Measurements from ENCODE around the gene CLDN6. TPM values are rescaled to one million over a fixed set of nuclear protein-coding genes. Genes with fewer than 3 reads are reported as not detected.

Gene CLDN6
- total RNA-seq, 1 donor = under 0.01 TPM

DNA sequence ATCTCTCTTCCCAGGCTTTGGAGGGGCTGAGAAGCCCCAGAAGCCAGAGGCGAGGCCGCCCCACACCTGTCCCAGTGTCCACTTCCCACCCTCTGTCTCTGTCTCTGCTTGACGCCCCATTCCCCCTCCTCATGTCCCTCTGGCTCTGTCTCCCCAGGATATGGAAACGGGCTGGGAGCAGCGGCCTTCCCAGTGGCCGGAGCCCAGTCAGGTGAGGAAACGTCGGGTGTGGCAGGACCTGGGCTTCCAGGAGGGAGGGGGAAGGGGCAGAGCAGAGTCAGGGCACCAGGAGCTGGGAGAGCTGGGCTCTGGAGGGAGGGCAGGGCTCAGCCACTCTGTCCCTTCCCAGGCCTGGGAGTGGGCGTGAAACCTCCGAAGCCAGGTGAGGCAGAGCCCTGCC is 27.1 kb downstream of the CLDN6 start:
- no peaks in the 10 kb centered on the region for H4K20me1 ChIP-seq (ENCODE audit: insufficient read depth, low read length)
- H3K4me2 ChIP-seq (ENCODE audit: insufficient read depth, low read length) = no peak overlapping the region
- no peaks in the 10 kb centered on the region for H3K36me3 ChIP-seq (ENCODE audit: insufficient read depth, low read length)
- no peak for DNase-seq (ENCODE audit: insufficient read length, low spot score, missing footprints)
- H3K27ac ChIP-seq (ENCODE audit: low read depth, low read length) = no peak overlapping the region
- no peaks in the 10 kb centered on the region for H3K79me2 ChIP-seq (ENCODE audit: insufficient read depth, low read length)
- H3K4me1 ChIP-seq (ENCODE audit: insufficient read depth, low read length) = no peaks in the 10 kb centered on the region
- H2AFZ ChIP-seq (ENCODE audit: low read length) = no peak overlapping the region
- TF ChIP-seq, protein P1, sequence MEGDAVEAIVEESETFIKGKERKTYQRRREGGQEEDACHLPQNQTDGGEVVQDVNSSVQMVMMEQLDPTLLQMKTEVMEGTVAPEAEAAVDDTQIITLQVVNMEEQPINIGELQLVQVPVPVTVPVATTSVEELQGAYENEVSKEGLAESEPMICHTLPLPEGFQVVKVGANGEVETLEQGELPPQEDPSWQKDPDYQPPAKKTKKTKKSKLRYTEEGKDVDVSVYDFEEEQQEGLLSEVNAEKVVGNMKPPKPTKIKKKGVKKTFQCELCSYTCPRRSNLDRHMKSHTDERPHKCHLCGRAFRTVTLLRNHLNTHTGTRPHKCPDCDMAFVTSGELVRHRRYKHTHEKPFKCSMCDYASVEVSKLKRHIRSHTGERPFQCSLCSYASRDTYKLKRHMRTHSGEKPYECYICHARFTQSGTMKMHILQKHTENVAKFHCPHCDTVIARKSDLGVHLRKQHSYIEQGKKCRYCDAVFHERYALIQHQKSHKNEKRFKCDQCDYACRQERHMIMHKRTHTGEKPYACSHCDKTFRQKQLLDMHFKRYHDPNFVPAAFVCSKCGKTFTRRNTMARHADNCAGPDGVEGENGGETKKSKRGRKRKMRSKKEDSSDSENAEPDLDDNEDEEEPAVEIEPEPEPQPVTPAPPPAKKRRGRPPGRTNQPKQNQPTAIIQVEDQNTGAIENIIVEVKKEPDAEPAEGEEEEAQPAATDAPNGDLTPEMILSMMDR (IDR thresholded peaks at IDR 0.05; ENCODE audit: extremely low read depth, low read depth, low read length) = no peak
- H3K27me3 ChIP-seq (ENCODE audit: insufficient read depth, low read length) = peaks cover 8% of the 10 kb centered on the region
- H3K9me3 ChIP-seq (ENCODE audit: low read depth, low read length) = no peaks in the 10 kb centered on the region
- H3K4me3 ChIP-seq (ENCODE audit: insufficient read depth, low read length) = no peak overlapping the region

GRCh38 chr16:2988590-2989099 is 29.3 kb downstream of the CLDN6 start:
- H3K4me3 ChIP-seq (ENCODE audit: insufficient read depth, low read length) = no peak overlapping the region

GRCh38 chr16:2987833-2988232 is 30.1 kb downstream of the CLDN6 start:
- no peak for DNase-seq (ENCODE audit: insufficient read length, low spot score, missing footprints)
- Histone ChIP-seq H3K36me3 (ENCODE audit: insufficient read depth, low read length) (no peaks in the 10 kb centered on the region), H3K9me3 (ENCODE audit: low read depth, low read length) (no peaks in the 10 kb centered on the region), H2AFZ (ENCODE audit: low read length) (no peak overlapping the region), H3K79me2 (ENCODE audit: insufficient read depth, low read length) (no peaks in the 10 kb centered on the region), H3K4me3 (ENCODE audit: insufficient read depth, low read length) (no peak overlapping the region), H3K4me1 (ENCODE audit: insufficient read depth, low read length) (no peaks in the 10 kb centered on the region), H4K20me1 (ENCODE audit: insufficient read depth, low read length) (no peaks in the 10 kb centered on the region), H3K27ac (ENCODE audit: low read depth, low read length) (no peak overlapping the region), H3K4me2 (ENCODE audit: insufficient read depth, low read length) (no peak overlapping the region), H3K27me3 (ENCODE audit: insufficient read depth, low read length) (peaks cover 8% of the 10 kb centered on the region)
- TF ChIP-seq, protein P1 (IDR thresholded peaks at IDR 0.05; ENCODE audit: extremely low read depth, low read depth, low read length) = no peak

More at GRCh38 chr16:2988590-2989099, 29.3 kb downstream of the CLDN6 start:
- DNase-seq (ENCODE audit: insufficient read length, low spot score, missing footprints) = no peak
- TF ChIP-seq, protein P1 (IDR thresholded peaks at IDR 0.05; ENCODE audit: extremely low read depth, low read depth, low read length) = no peak
- no peaks in the 10 kb centered on the region for H3K4me1 ChIP-seq (ENCODE audit: insufficient read depth, low read length)
- no peaks in the 10 kb centered on the region for H3K79me2 ChIP-seq (ENCODE audit: insufficient read depth, low read length)
- H2AFZ ChIP-seq (ENCODE audit: low read length) = no peak overlapping the region
- H3K4me2 ChIP-seq (ENCODE audit: insufficient read depth, low read length) = no peak overlapping the region
- no peaks in the 10 kb centered on the region for H4K20me1 ChIP-seq (ENCODE audit: insufficient read depth, low read length)
- H3K27ac ChIP-seq (ENCODE audit: low read depth, low read length) = no peak overlapping the region
- H3K9me3 ChIP-seq (ENCODE audit: low read depth, low read length) = no peaks in the 10 kb centered on the region
- peaks cover 8% of the 10 kb centered on the region for H3K27me3 ChIP-seq (ENCODE audit: insufficient read depth, low read length)
- H3K36me3 ChIP-seq (ENCODE audit: insufficient read depth, low read length) = no peaks in the 10 kb centered on the region

GRCh38 chr16:2987286-2987685 is 30.7 kb downstream of the CLDN6 start:
- no peak overlapping the region for H2AFZ ChIP-seq (ENCODE audit: low read length)

More at GRCh38 chr16:2987286-2987685, 30.7 kb downstream of the CLDN6 start:
- Histone ChIP-seq H3K9me3 (ENCODE audit: low read depth, low read length) (no peaks in the 10 kb centered on the region), H3K4me1 (ENCODE audit: insufficient read depth, low read length) (no peaks in the 10 kb centered on the region), H3K4me3 (ENCODE audit: insufficient read depth, low read length) (no peak overlapping the region), H3K27ac (ENCODE audit: low read depth, low read length) (no peak overlapping the region), H3K4me2 (ENCODE audit: insufficient read depth, low read length) (no peak overlapping the region), H3K36me3 (ENCODE audit: insufficient read depth, low read length) (no peaks in the 10 kb centered on the region), H4K20me1 (ENCODE audit: insufficient read depth, low read length) (no peaks in the 10 kb centered on the region), H3K27me3 (ENCODE audit: insufficient read depth, low read length) (peaks cover 8% of the 10 kb centered on the region), H3K79me2 (ENCODE audit: insufficient read depth, low read length) (no peaks in the 10 kb centered on the region)
- no peak for DNase-seq (ENCODE audit: insufficient read length, low spot score, missing footprints)
- TF ChIP-seq, protein P1 (IDR thresholded peaks at IDR 0.05; ENCODE audit: extremely low read depth, low read depth, low read length) = no peak
